GM18505 (cell line): ENCODE measurements around the gene GMNN.

Source experiments
- ATAC-seq: cut with Tn5 transposase; IDR thresholded peaks from one replicate; pipeline ENCODE4 v1.9.1; 2021; ENCODE audit not compliant: unreplicated experiment
- POLR2A ChIP-seq: IDR thresholded peaks from 4 replicates; pipeline ENCODE4 v1.6.1; 2011; ENCODE audit warnings: borderline replicate concordance; ENCODE audit not compliant: insufficient read depth, insufficient read length; ENCODE audit errors: extremely low read depth

Gene GMNN

DNA sequence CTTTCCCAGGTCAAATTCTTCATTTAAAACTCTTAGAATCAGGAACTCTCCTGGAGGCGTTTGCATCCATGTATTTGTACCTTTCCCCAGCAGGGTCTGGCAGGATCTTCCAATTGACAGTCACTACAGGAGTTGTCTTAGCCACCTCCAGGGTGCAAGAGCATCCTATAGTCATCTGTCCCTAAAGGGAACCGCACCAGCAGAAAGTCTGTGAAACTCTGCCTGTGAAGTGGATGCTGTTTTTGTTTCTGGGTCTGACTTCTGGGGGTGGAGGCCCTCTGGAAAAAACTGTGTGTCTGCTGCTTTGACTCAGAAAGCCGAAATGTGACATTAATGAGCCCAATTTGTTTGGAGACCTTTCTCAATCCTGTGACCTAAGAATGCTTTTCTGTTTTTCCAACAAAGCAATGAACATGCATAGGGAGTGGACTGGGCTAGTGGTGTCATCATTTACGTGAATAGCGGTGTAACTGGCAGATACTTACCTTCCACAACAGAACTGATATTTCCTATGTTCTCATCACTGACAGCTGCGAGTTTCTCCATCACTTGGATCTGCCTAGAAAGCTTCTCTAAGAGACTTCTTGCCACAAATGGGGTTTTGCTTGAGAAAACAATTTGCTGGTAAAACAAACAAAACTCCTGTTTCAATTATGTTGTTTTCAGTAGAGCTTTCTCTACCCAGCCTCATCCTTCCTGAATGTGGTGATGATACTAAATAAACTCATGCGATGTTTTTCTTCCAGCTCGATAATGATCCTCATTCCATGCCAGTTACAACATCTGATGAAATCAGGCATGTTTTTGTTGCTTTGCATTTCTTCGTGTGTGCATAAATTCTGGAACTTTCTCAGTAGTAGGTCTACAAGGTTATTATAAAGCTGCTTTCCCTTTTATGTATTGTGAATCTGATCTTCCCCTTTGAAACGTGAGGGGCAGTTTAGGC is 57.3 kb downstream of the GMNN start:
- no peak for ATAC-seq
- TF ChIP-seq POLR2A: no peak

DNA sequence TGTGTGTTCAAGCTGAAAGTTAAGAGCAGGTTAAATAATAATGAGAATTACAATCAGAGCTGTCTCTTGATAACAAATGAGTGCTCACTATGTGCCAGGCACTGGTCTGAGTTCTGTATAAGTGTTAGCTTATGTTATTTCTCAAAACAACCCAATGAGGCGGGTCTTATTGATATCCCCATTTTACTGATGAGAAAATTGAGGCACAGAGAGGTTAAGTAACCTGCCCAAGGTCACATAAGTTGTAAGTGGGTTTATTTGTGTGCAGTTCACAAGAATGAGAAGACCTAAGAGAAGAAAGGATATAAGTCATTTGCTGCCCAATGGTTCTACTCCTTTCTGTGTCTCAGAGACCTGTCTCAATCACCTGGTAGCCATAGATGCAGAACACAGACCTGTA is 58.1 kb downstream of the GMNN start:
- ATAC-seq: no peak
- TF ChIP-seq POLR2A: no peak

DNA sequence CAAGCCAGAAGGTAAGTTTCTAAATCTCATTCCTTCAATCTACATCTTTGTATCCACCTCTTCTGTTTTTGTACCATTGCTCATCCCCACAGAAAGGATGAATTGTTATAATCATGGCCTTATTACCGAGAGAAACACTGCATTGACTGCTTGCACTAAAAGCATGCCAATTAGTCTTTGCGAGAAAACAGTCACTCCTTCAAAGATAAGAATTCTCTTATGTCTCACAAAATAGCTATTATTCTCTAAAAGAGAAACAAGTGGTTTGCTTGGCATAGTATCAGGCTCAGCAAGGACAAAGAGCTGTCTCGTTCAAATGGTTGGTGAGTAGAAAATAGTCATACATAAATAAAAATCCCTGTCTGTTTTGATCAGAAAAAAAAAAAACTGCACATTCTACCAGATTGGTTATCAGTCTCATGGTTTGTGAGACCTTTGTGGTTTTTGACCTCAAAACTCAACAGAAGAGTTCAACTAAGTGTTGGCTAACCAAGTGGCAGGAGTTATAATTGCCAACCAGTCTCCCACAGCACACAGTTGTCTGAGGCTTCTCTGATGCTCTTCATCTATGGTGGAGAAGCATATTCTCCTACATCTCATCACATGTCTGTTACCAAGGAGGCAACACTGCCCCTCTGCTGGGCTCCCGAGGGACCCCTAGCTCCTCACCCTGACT is 59.1 kb downstream of the GMNN start:
- no peak for ATAC-seq
- TF ChIP-seq POLR2A: no peak
